ENCODE measurements around the gene VPS41.
A peak's percentile ranks its signal among the peaks of the same experiment; 100 is the strongest.

Gene VPS41

DNA sequence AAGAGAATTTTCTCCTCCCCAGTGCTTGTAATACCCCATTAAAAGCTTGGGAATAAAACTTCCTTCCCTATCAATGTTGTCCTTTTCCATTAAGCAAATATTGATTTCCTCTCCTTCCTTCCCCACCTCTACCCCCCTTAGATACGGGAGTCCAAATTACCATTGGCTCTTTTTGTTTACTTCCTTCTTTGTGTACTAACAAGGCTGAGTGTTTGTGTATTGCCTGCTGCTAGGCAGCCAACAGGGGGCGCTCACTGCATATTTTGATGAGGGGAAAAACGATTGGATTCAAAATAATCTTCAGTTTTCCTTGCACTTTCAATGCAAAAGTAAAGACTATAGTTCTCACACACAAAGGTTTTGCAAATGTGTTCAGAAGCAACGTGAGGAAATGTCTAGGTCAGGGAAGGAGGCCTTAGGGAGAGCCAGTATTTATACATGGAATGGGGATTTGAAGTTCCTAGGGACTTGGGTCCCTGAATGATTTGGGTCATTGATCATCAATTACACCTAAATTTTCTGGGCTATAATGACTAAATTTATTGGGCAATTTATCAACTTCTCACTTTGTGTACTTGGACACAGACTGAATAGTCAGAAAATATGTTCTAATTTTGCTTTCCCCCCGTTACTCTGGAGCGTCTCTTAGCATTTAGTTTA lies 23.6 kb upstream of the VPS41 start:
- no peak for TF ChIP-seq JUND (IDR thresholded peaks at IDR 0.05; ENCODE audit: low read depth)
- DNase-seq (ENCODE audit: low read depth in 1 of 2, low spot score in 1 of 2), result peak; percentile 30 to 84
- in situ Hi-C loops (cut with HindIII; ENCODE audit: low pct_unique_long_range_greater_than_20kb, low sequenced_read_pairs), result no loop called here

DNA sequence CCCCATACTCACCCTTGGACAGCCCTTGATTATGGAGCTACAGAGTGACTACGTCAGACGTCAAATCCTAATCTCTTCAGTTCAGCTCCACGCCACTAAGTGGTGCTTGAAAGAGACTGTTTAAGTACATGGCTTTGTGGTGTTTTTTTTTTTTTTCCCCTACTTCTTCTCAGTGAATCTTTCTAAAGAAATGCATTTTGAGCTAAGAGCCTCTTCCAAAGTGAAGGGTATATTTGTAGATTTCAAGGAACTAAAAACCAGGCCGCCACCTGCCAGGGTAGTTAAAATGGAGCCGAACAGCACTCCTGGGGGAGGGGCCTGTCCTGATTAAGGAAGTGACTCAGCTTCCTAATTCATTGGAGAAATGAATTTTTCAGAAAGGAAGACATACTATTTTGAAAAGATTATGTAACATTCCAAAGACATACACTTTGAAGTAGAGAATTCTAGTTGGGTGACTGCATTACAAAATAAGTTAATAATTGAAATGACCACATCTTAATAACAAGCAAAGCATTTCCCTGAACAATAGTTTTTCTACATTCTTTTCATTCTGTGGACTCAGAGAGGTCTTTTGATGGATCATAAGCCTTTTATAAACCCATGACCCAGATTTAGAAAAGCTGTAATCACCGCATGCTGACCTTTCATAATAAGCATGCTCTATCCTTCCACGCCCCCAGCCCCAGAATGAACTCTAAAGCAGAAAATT lies 20.6 kb upstream of the VPS41 start:
- no peak for TF ChIP-seq JUND (IDR thresholded peaks at IDR 0.05; ENCODE audit: low read depth)
- in situ Hi-C loops (cut with HindIII; ENCODE audit: low pct_unique_long_range_greater_than_20kb, low sequenced_read_pairs), result no loop called here
- no peak for DNase-seq (ENCODE audit: low read depth in 1 of 2, low spot score in 1 of 2)

DNA sequence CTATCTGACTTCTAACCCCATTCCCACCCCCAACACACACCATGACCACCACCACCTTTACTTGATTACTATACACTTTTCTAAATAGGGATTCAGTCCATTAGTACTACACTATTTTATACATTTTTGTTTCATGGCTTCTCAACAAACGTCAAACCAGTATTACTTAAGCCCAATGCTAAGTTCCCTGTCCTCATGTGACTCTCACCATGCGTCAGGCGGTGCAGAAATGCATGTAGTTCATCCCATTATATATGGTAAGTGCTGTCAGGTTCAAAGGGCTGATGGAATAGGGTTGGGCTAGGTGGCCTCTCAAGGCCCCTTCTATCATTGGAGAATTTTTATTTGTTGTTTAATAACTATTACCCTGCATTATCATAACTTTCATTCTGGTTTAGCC lies 19.5 kb upstream of the VPS41 start:
- in situ Hi-C loops (cut with HindIII; ENCODE audit: low pct_unique_long_range_greater_than_20kb, low sequenced_read_pairs), result no loop called here
- no peak for TF ChIP-seq JUND (IDR thresholded peaks at IDR 0.05; ENCODE audit: low read depth)
- DNase-seq (ENCODE audit: low read depth in 1 of 2, low spot score in 1 of 2), result no peak

DNA sequence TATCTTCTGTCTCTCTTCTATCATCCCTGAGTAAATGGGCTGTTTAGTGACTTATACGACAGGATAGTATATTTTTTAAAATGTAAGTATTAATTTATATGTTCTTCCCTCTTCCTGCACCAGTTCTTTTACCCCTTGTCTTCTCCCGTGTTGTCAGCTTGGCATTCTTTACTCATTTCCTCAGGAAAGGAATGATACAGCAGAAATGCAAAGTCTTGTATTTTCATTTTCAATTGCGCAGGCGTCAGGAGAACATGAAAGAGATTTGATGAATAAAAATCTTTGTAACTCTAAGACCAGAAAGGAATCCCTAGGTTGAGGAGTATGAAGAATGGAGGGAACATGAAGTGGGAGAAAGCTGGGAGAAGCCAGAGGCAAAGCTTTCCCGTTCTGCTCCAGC lies 18.8 kb upstream of the VPS41 start:
- in situ Hi-C loops (cut with HindIII; ENCODE audit: low pct_unique_long_range_greater_than_20kb, low sequenced_read_pairs), result no loop called here
- no peak for TF ChIP-seq JUND (IDR thresholded peaks at IDR 0.05; ENCODE audit: low read depth)
- DNase-seq (ENCODE audit: low read depth in 1 of 2, low spot score in 1 of 2), result no peak

DNA sequence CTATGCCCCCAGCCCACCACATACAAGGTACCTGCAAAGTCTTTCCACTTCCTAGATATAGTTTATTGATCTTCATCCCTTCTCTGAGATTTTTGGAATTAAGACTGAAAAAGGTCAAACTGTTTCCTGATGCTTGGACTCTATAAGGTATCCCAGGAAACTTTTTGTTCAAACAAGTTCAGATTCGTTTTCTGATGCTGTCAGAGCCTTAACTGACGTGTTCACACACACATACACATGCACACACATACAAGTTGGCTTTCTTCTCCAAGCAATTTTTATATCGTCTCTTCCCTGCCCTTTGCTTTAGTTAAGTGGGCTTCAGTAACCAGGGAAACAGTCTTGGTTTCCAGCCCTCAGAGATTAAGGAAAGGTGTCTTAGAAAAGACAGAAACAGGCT lies 11.7 kb upstream of the VPS41 start:
- in situ Hi-C loops (cut with HindIII; ENCODE audit: low pct_unique_long_range_greater_than_20kb, low sequenced_read_pairs), result no loop called here
- no peak for TF ChIP-seq JUND (IDR thresholded peaks at IDR 0.05; ENCODE audit: low read depth)

DNA sequence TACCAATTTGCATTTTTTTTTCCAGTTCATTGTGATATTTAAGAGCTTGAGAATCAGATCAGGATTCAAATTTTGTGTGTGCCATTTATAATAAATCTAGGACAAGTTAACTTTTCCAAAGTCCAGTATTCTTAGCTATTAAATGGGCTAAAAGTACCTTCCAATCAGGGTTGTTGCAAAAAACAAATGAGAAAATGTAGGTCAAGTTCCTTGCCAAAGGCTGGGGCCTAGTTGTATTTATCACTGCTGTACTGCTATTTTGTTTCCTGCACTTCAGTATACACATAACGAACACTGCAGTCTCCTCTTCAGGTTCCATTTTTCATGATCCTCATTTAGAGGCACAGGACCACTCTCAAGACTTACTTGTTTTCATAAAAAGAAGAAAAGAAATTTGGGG lies 7.4 kb upstream of the VPS41 start:
- no peak for DNase-seq (ENCODE audit: low read depth in 1 of 2, low spot score in 1 of 2)
- no peak for TF ChIP-seq JUND (IDR thresholded peaks at IDR 0.05; ENCODE audit: low read depth)
- in situ Hi-C loops (cut with HindIII; ENCODE audit: low pct_unique_long_range_greater_than_20kb, low sequenced_read_pairs), result no loop called here

More for the DNA sequence above, 11.7 kb upstream of the VPS41 start:
- no peak for DNase-seq (ENCODE audit: low read depth in 1 of 2, low spot score in 1 of 2)

DNA sequence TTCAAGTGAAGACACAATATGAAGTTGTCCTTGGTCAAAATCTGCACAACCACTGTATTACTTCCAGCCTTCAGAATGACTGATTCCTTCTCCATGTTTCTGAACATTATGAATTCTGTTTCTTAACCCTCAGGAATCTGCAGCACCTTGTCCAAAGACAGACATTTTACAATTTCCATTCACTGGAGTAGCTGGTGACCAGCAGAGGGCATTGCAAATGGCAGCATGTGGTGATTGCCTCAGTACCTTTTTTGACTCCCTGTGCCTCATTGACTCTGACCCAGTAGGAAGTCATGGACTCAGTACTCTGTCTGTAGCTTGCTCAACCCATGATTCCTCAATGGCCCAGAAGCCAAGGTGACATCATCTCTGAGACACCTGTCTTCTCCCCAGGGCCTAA lies 879 bp upstream of the VPS41 start:
- TF ChIP-seq JUND (IDR thresholded peaks at IDR 0.05; ENCODE audit: low read depth), result no peak
- in situ Hi-C loops (cut with HindIII; ENCODE audit: low pct_unique_long_range_greater_than_20kb, low sequenced_read_pairs), result no loop called here
- DNase-seq (ENCODE audit: low read depth in 1 of 2, low spot score in 1 of 2), result no peak

DNA sequence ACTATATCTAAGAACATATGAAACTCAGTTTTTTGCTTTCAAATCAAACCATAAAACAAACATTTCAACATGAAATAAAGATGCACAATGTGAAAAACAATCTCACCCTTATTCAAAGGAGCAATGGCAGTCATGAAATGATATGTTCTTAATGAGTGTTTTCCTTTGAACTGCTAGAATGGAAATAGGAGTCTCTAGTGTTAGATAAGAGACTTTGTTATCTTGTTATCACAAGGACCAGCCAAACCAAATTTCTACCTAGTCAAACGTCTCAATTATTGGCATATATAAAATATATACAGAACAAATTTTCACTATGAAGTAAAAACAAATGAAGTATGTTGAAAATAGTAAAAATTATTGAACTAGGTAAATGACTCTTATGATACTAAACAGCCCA lies 1.2 kb downstream of the VPS41 start:
- in situ Hi-C loops (cut with HindIII; ENCODE audit: low pct_unique_long_range_greater_than_20kb, low sequenced_read_pairs), result no loop called here
- no peak for DNase-seq (ENCODE audit: low read depth in 1 of 2, low spot score in 1 of 2)
- TF ChIP-seq JUND (IDR thresholded peaks at IDR 0.05; ENCODE audit: low read depth), result no peak

DNA sequence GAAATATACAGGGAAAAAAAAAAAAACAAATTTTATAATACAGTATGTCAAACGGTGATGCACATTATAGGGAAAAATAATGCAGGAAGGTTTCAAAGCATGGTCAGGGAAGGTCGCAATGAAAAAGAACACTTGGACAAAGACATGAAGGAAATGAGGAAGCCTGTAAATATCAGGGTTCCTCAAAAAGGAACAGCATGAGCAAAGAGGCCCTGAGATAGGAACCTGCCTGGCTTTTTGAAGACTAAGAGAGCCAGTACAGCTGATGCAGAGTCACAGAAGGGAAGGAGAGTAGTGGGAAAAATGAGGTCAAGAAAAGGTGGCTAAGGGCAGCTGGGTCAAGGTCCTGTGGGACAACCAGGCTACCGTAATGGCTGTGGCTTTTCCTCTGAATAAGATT lies 1.9 kb downstream of the VPS41 start:
- DNase-seq (ENCODE audit: low read depth in 1 of 2, low spot score in 1 of 2), result no peak
- in situ Hi-C loops (cut with HindIII; ENCODE audit: low pct_unique_long_range_greater_than_20kb, low sequenced_read_pairs), result no loop called here
- TF ChIP-seq JUND (IDR thresholded peaks at IDR 0.05; ENCODE audit: low read depth), result no peak

DNA sequence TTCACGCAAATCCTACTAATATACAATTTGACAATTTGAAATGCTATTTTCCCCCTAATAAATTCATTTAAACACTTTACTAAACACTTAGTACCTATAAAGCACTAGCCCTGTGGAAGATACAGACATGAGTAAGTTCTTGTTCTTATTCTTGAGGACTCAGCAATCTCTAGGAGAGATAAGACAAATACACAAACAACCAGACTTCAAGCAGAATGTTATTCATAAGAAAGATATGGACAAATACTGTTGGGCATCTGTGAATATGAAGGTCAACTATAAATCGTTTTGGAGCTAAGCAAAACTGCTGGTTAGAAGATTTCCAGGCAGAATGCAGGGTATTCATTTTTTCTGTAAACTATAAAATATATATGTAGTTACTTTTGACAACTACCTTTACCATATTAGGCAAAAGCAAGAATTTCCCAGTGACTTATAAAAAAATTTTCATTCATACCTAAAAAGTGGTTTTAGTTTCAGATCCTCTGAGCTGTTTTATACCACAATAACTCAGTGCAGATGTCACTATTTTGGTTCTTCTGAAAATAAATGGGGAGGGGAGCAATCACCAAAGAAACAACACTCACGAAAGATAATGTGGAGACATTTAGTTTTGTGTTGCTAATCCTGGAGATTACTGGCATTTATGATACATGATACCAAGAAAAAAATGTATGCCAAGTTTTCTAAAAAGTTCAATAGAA lies 3.8 kb downstream of the VPS41 start:
- no peak for DNase-seq (ENCODE audit: low read depth in 1 of 2, low spot score in 1 of 2)
- in situ Hi-C loops (cut with HindIII; ENCODE audit: low pct_unique_long_range_greater_than_20kb, low sequenced_read_pairs), result no loop called here

DNA sequence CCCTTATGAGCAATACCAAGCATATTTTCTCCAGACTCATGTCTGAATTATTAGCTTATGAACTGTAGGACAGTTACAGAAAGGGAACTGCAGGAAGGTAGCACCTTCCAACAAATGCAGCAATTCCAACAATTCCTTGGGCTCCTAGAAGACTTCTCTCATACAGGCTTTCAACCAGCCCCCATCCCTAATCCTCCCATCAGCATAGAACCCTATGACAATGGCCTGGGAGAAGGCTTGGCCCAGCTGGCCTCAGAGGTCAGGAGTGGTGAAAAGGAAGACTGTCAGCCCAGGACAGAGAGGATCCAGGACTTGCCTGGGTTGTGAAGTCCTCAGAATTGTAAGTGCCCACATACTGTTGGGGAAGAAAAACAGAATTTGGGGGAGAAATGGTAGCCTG lies 5.9 kb downstream of the VPS41 start:
- in situ Hi-C loops (cut with HindIII; ENCODE audit: low pct_unique_long_range_greater_than_20kb, low sequenced_read_pairs), result no loop called here
- TF ChIP-seq JUND (IDR thresholded peaks at IDR 0.05; ENCODE audit: low read depth), result no peak
- no peak for DNase-seq (ENCODE audit: low read depth in 1 of 2, low spot score in 1 of 2)

More for the DNA sequence above, 3.8 kb downstream of the VPS41 start:
- TF ChIP-seq JUND (IDR thresholded peaks at IDR 0.05; ENCODE audit: low read depth), result no peak

DNA sequence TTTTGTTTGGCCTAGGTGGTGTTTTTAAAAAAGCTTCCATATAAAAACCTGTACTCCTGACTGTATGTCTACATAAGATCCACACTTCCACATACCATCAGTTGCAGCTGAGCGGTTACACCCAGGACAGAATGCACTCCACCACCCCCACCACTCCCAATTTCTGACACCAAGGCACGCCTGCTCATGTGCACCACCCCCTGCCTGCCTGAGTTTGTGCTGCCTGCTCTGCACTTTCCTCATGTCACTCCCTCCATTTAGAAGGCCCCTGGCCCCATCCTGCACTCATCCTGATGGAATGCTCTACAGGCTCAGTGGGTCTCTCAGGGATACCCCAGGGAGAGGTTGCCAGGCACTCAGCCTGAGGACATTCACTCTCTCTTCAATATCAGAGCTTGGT lies 6.5 kb downstream of the VPS41 start:
- no peak for TF ChIP-seq JUND (IDR thresholded peaks at IDR 0.05; ENCODE audit: low read depth)
- DNase-seq (ENCODE audit: low read depth in 1 of 2, low spot score in 1 of 2), result no peak
- in situ Hi-C loops (cut with HindIII; ENCODE audit: low pct_unique_long_range_greater_than_20kb, low sequenced_read_pairs), result no loop called here

DNA sequence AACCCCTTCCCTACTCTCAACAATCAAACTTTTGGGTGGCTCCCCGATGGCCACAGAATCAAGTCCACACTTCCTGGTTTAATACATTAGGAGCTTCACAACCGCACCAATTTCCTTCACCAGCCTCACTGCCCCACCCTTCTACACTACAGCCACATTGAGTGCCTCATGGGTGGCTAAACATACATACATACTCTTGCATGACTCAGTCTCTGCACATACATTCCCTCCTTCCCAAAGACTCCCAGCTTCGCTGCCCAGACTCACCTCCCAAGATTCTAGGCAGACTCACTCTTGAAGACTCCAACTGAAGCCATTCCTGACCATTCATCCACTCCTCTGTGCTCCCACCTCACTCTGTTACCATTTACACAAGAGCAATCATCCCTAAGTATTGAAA lies 15.9 kb downstream of the VPS41 start:
- DNase-seq (ENCODE audit: low read depth in 1 of 2, low spot score in 1 of 2), result no peak
- no peak for TF ChIP-seq JUND (IDR thresholded peaks at IDR 0.05; ENCODE audit: low read depth)
- in situ Hi-C loops (cut with HindIII; ENCODE audit: low pct_unique_long_range_greater_than_20kb, low sequenced_read_pairs), result no loop called here

Data from T47D (cell line).